Upper lobe of left lung (tissue), 6 donors: ENCODE measurements around the gene CHMP3. TPM values are rescaled to one million over a fixed set of nuclear protein-coding genes. Genes with fewer than 3 reads are reported as not detected.
"Not testable (repeated sequence)": the region's sequence is repeated elsewhere in the genome, so short reads cannot be mapped to it uniquely, and the experiment has no call there.

Experiments used
- ATAC-seq, 2 donors: fragments of 200-7000 bp; cut with Tn5 transposase; one replicate each; pipeline ENCODE4 v1.9.1; 2022; ENCODE audit warnings: mild to moderate bottlenecking in 2 of 2, moderate library complexity in 2 of 2; ENCODE audit not compliant: low FRiP score in 2 of 2
- DNase-seq, 2 donors: peaks; one replicate each; pipeline ENCODE4 v3.0.0-alpha.2; 2019 to 2020
- H3K27ac ChIP-seq, 4 donors: fragments of 200-600 bp; sonication (generic); one replicate each; pipeline ENCODE4 v1.5.1; 2016 to 2019
- H3K27me3 ChIP-seq, 4 donors: fragments of 200-600 bp; sonication (generic); one replicate each; pipeline ENCODE4 v1.5.1; 2017 to 2019
- H3K36me3 ChIP-seq, 4 donors: fragments of 200-600 bp; sonication (generic); one replicate each; pipeline ENCODE4 v1.5.1; 2016 to 2019
- H3K4me1 ChIP-seq, 4 donors: fragments of 200-600 bp; sonication (generic); one replicate each; pipeline ENCODE4 v1.5.1; 2018 to 2019
- H3K4me3 ChIP-seq, 4 donors: fragments of 200-600 bp; sonication (generic); one replicate each; pipeline ENCODE4 v1.5.1; 2017 to 2019; ENCODE audit warnings: mild to moderate bottlenecking in 2 of 4, moderate library complexity in 1 of 4
- H3K9me3 ChIP-seq, 4 donors: fragments of 200-600 bp; sonication (generic); one replicate each; pipeline ENCODE4 v1.5.1; 2018 to 2019
- CTCF ChIP-seq, 6 experiments: fragments of 450-650 bp in 4 of 6; fragments of 200-600 bp in 2 of 6; sonication (generic) in 2 of 6; IDR thresholded peaks; one replicate each; pipeline ENCODE4 v1.5.1; 2016 to 2019; ENCODE audit warnings: antibody characterized with exemption in 6 of 6
- EP300 ChIP-seq, 4 donors: sonication (generic); formaldehyde crosslinking; IDR thresholded peaks; one replicate each; pipeline ENCODE4 v1.5.1; 2017; ENCODE audit warnings: antibody characterized with exemption in 4 of 4, control low read depth in 2 of 4
- POLR2A ChIP-seq, 4 donors: fragments of 450-650 bp; IDR thresholded peaks; one replicate each; pipeline ENCODE4 v1.5.1; 2016 to 2017; ENCODE audit warnings: antibody characterized with exemption in 4 of 4, mild to moderate bottlenecking in 2 of 4
- POLR2AphosphoS5 ChIP-seq, 2 donors: sonication (generic); formaldehyde crosslinking; IDR thresholded peaks; one replicate each; pipeline ENCODE4 v1.5.1; 2017; ENCODE audit warnings: antibody characterized with exemption in 2 of 2
- WGBS, 2 donors: methylation state at CpG; one replicate each; pipeline ENCODE4 v1.1.5; 2017 to 2018; 5-methylcytosine and 5-hydroxymethylcytosine counted together
- total RNA-seq, 6 donors: library from RNA; depleted of rRNA in 4 of 6; stranded (reverse); fragments of >200 nt in 4 of 6; gene quantifications; one replicate each; pipeline versions ENCODE4 v1.1.0 to v1.2.1, GENCODE V29; 2016 to 2021
- donor health status: DM: no; HTN: no; CAD: no; lungs with moderate emphysema.
- donor health status: DM: no; HTN: yes; CAD: no; lungs with severe emphysema.

Gene CHMP3
- total RNA-seq, 6 donors from 2014 or later, result 68.1 to 176 (median 106) TPM

GRCh38 chr2:86596118-86596517 lies 32.9 kb upstream of the CHMP3 start:
- Histone ChIP-seq H3K4me3 (no peak overlapping the region), H3K27ac (no peak overlapping the region), H3K9me3 (no peaks in the 10 kb centered on the region), H3K27me3 (no peaks in the 10 kb centered on the region), H3K4me1 (no peaks in the 10 kb centered on the region), H3K36me3 (no peaks in the 10 kb centered on the region)
- no peak for DNase-seq
- TF ChIP-seq POLR2AphosphoS5 (IDR thresholded peaks at IDR 0.05), result no peak
- no peak for TF ChIP-seq EP300 (IDR thresholded peaks at IDR 0.05)
- TF ChIP-seq POLR2A (IDR thresholded peaks at IDR 0.05), result no peak
- TF ChIP-seq CTCF (IDR thresholded peaks at IDR 0.05), result no peak
- WGBS, 2 donors, result 50 to 60% methylated on average over 2 of the region's 2 CpGs
- no peak for ATAC-seq

- no peaks in the 10 kb centered on the region for H3K9me3 ChIP-seq
- no peak overlapping the region for H3K27ac ChIP-seq
- ATAC-seq (no peak), DNase-seq (no peak)
- H3K4me3 ChIP-seq, result no peak overlapping the region
- H3K4me1 ChIP-seq, result no peaks in the 10 kb centered on the region
- no peaks in the 10 kb centered on the region for H3K27me3 ChIP-seq
- no peaks in the 10 kb centered on the region for H3K36me3 ChIP-seq
- TF ChIP-seq POLR2AphosphoS5 (IDR thresholded peaks at IDR 0.05) (no peak), EP300 (IDR thresholded peaks at IDR 0.05) (no peak), CTCF (IDR thresholded peaks at IDR 0.05) (no peak), POLR2A (IDR thresholded peaks at IDR 0.05) (no peak)
- 91 to 95% methylated on average over 2 of the region's 2 CpGs for WGBS, 2 donors
Observed at GRCh38 chr2:86593266-86593665, 30.0 kb upstream of the CHMP3 start.

GRCh38 chr2:86592547-86593230 lies 29.4 kb upstream of the CHMP3 start:
- DNase-seq (no peak), ATAC-seq (no peak)
- no peaks in the 10 kb centered on the region for H3K9me3 ChIP-seq
- TF ChIP-seq CTCF (IDR thresholded peaks at IDR 0.05) (no peak), POLR2AphosphoS5 (IDR thresholded peaks at IDR 0.05) (no peak), POLR2A (IDR thresholded peaks at IDR 0.05) (no peak), EP300 (IDR thresholded peaks at IDR 0.05) (no peak)
- no peaks in the 10 kb centered on the region for H3K4me1 ChIP-seq
- H3K27me3 ChIP-seq, result no peaks in the 10 kb centered on the region
- H3K4me3 ChIP-seq, result no peak overlapping the region
- 62 to 71% methylated on average over 3 of the region's 3 CpGs for WGBS, 2 donors
- no peaks in the 10 kb centered on the region for H3K36me3 ChIP-seq
- H3K27ac ChIP-seq, result no peak overlapping the region

- ATAC-seq, H3K4me3 ChIP-seq, H3K27ac ChIP-seq, H3K27me3 ChIP-seq, H3K4me1 ChIP-seq, H3K9me3 ChIP-seq, DNase-seq, H3K36me3 ChIP-seq: not testable (repeated sequence)
- 97% methylated on average over 5 of the region's 5 CpGs for WGBS, 2 donors
Observed at GRCh38 chr2:86589701-86590100, 26.5 kb upstream of the CHMP3 start.

GRCh38 chr2:86584151-86584913 lies 21.1 kb upstream of the CHMP3 start:
- Histone ChIP-seq H3K27me3 (no peaks in the 10 kb centered on the region), H3K9me3 (no peaks in the 10 kb centered on the region), H3K36me3 (no peaks in the 10 kb centered on the region), H3K4me3 (no peak overlapping the region), H3K4me1 (peaks cover 0 to 4% (median 0%) of the 10 kb centered on the region in 4 donors), H3K27ac (peak overlapping the region in 2 of 4 donors; percentile 10 to 26)
- TF ChIP-seq POLR2A (IDR thresholded peaks at IDR 0.05), result no peak
- no peak for TF ChIP-seq EP300 (IDR thresholded peaks at IDR 0.05)
- TF ChIP-seq CTCF (IDR thresholded peaks at IDR 0.05), result no peak
- TF ChIP-seq POLR2AphosphoS5 (IDR thresholded peaks at IDR 0.05), result no peak
- peak in 1 of 2 donors; percentile 63 for ATAC-seq
- no peak for DNase-seq
- WGBS, 2 donors, result 61 to 68% methylated on average over 2 of the region's 2 CpGs
